Keratinocyte (primary cell): ENCODE results near the gene MTFMT. TPM values are rescaled to one million over a fixed set of nuclear protein-coding genes. Genes with fewer than 3 reads are reported as not detected.
"Not testable (repeated sequence)": the region's sequence is repeated elsewhere in the genome, so short reads cannot be mapped to it uniquely, and the experiment has no call there.

ENCODE experiments used
- DNase-seq: peaks from one replicate; pipeline ENCODE4 v3.0.0-alpha.2; 2011; ENCODE audit warnings: low read depth, missing footprints, low spot score
- FAIRE-seq: peaks from 2 replicates; lab custom pipeline; 2011; peaks lifted over from hg19 to GRCh38; lab: Jason Lieb, UNC
- H2AFZ ChIP-seq: 2 replicates; pipeline ENCODE4 v1.6.0; 2012; ENCODE audit warnings: low read length, control low read depth, inconsistent platforms; ENCODE audit not compliant: control insufficient read depth
- H3K27ac ChIP-seq: 2 replicates; pipeline ENCODE4 v1.5.1; 2011; ENCODE audit warnings: low read length; ENCODE audit not compliant: control insufficient read depth, insufficient read depth
- H3K27me3 ChIP-seq: 3 replicates; pipeline ENCODE4 v1.6.0; 2011; ENCODE audit warnings: low read length; ENCODE audit not compliant: control insufficient read depth, insufficient read depth; ENCODE audit errors: extremely low read depth
- H3K36me3 ChIP-seq, 2 experiments: 2 replicates in 1 of 2; 3 replicates in 1 of 2; pipeline ENCODE4 v1.5.1; 2011; ENCODE audit warnings: low read length in 2 of 2, mild to moderate bottlenecking in 1 of 2; ENCODE audit not compliant: control insufficient read depth in 2 of 2, insufficient read depth in 2 of 2; ENCODE audit errors: extremely low read depth in 1 of 2
- H3K4me1 ChIP-seq: 3 replicates; pipeline ENCODE4 v1.5.1; 2011; ENCODE audit warnings: low read length; ENCODE audit not compliant: control insufficient read depth, insufficient read depth; ENCODE audit errors: extremely low read depth
- H3K4me2 ChIP-seq: 3 replicates; pipeline ENCODE4 v1.6.0; 2011; ENCODE audit warnings: low read depth, low read length; ENCODE audit not compliant: control insufficient read depth, insufficient read depth; ENCODE audit errors: extremely low read depth
- H3K4me3 ChIP-seq, 3 experiments: fragments of 200-600 bp in 1 of 3; sonication (generic) in 1 of 3; 2 replicates in 2 of 3; 3 replicates in 1 of 3; pipeline ENCODE4 v1.5.1; 2011 to 2016; ENCODE audit warnings: low read length in 3 of 3, mild to moderate bottlenecking in 3 of 3, control low read depth in 2 of 3, inconsistent platforms in 1 of 3, low read depth in 1 of 3, mixed read lengths in 1 of 3, mixed run types in 1 of 3, moderate library complexity in 1 of 3; ENCODE audit not compliant: control insufficient read depth in 2 of 3, insufficient read depth in 2 of 3; ENCODE audit errors: extremely low read depth in 1 of 3
- H3K79me2 ChIP-seq: 2 replicates; pipeline ENCODE4 v1.6.0; 2012; ENCODE audit warnings: low read length; ENCODE audit not compliant: control insufficient read depth, insufficient read depth
- H3K9ac ChIP-seq: 3 replicates; pipeline ENCODE4 v1.6.0; 2011; ENCODE audit warnings: low read length; ENCODE audit not compliant: control insufficient read depth, insufficient read depth; ENCODE audit errors: extremely low read depth
- H3K9me1 ChIP-seq: 3 replicates; pipeline ENCODE4 v1.6.0; 2011; ENCODE audit warnings: low read length; ENCODE audit not compliant: control insufficient read depth, insufficient read depth; ENCODE audit errors: extremely low read depth
- H3K9me3 ChIP-seq: 2 replicates; pipeline ENCODE4 v1.5.1; 2012; ENCODE audit warnings: low read depth, low read length; ENCODE audit not compliant: control insufficient read depth
- H4K20me1 ChIP-seq: 3 replicates; pipeline ENCODE4 v1.6.0; 2011; ENCODE audit warnings: low read length; ENCODE audit not compliant: control insufficient read depth, insufficient read depth; ENCODE audit errors: extremely low read depth
- CTCF ChIP-seq, 3 experiments: IDR thresholded peaks in 1 of 3; conservative IDR thresholded peaks in 1 of 3; optimal IDR thresholded peaks in 1 of 3; 2 replicates in 2 of 3; 3 replicates in 1 of 3; pipeline versions ENCODE3 to v1.5.1; 2011; ENCODE audit warnings: low read length in 3 of 3, mild to moderate bottlenecking in 3 of 3, moderate library complexity in 2 of 3, control low read depth in 1 of 3, inconsistent platforms in 1 of 3; ENCODE audit not compliant: insufficient read depth in 2 of 3; ENCODE audit errors: extremely low read depth in 1 of 3
- EZH2 ChIP-seq: IDR thresholded peaks from one replicate; pipeline ENCODE4 v1.6.1; 2012; ENCODE audit warnings: inconsistent platforms, mild to moderate bottlenecking, low read length, moderate library complexity
- dilution Hi-C: fragments of 300-500 bp; cut with MboI; formaldehyde crosslinking; loops from one replicate; pipeline ENCODE4 v1.7.0; 2020; ENCODE audit warnings: low sequenced_read_pairs; ENCODE audit not compliant: extremely low pct_ligation_motif_present
- polyA plus RNA-seq, 5 experiments: library from polyadenylated mRNA; depleted of rRNA in 3 of 5; stranded (reverse) in 3 of 5; stranded (forward) in 1 of 5; unstranded in 1 of 5; fragments of >200 nt; gene quantifications; 1 replicate in 1 of 5; 2 replicates in 3 of 5; 3 replicates in 1 of 5; pipeline versions ENCODE4 v1.2.1 to v1.2.3, GENCODE V29; 2011 to 2012; ENCODE audit warnings: missing spikeins in 2 of 5, low read depth in 1 of 5, low replicate concordance in 1 of 5

The MTFMT gene
- polyA plus RNA-seq, 1 donor (not counting 4 experiments of a cell fraction or from before 2014, with no cell fraction given): 21.0 TPM

DNA sequence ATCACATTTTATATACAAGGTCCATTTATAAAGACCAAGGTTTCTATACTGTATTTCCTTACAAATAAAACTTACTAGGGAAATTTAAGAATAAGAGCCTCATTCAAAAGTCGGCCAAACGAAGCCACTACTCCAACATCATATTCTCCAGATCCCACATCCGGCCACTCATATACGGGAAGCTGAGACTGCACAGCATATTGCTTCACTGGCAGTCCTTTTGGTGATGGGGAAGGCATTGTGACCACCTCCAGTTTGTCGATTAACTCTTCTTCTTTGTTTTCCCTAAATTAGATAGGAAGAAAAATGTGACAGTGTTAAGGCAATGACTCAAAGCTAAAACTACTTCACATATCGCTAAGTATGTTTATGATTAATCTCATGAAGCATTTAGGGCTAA lies 2.7 kb downstream of the MTFMT start:
- Histone ChIP-seq H3K36me3 (peaks cover 5 to 14% of the 10 kb centered on the region in 2 experiments), H4K20me1 (no peaks in the 10 kb centered on the region), H3K79me2 (peaks cover 11% of the 10 kb centered on the region), H2AFZ (no peak overlapping the region), H3K27me3 (no peaks in the 10 kb centered on the region), H3K27ac (no peak overlapping the region), H3K4me2 (no peak overlapping the region), H3K9ac (no peak overlapping the region), H3K9me1 (no peaks in the 10 kb centered on the region), H3K4me1 (peaks cover 14% of the 10 kb centered on the region), H3K4me3 (no peak overlapping the region), H3K9me3 (no peaks in the 10 kb centered on the region)
- TF ChIP-seq CTCF (optimal IDR thresholded peaks at IDR 0.05 in 1 of 3, IDR thresholded peaks at IDR 0.05 in 1 of 3, conservative IDR thresholded peaks at IDR 0.05 in 1 of 3; ENCODE audit: extremely low read depth in 1 of 3, insufficient read depth in 2 of 3, low read length in 3 of 3): no peak
- no peak for TF ChIP-seq EZH2
- FAIRE-seq (no peak), DNase-seq (no peak)
- dilution Hi-C loops: no loop called here

- Histone ChIP-seq H3K4me2 (no peak overlapping the region), H4K20me1 (no peaks in the 10 kb centered on the region), H3K27ac (no peak overlapping the region), H3K9me1 (no peaks in the 10 kb centered on the region), H3K79me2 (no peaks in the 10 kb centered on the region), H2AFZ (no peak overlapping the region), H3K36me3 (peaks cover 14 to 15% of the 10 kb centered on the region in 2 experiments), H3K27me3 (no peaks in the 10 kb centered on the region), H3K9me3 (no peaks in the 10 kb centered on the region), H3K4me1 (peaks cover 8% of the 10 kb centered on the region), H3K4me3 (no peak overlapping the region), H3K9ac (no peak overlapping the region)
- DNase-seq: no peak
- dilution Hi-C loops: no loop called here
- FAIRE-seq: no peak
- TF ChIP-seq EZH2: no peak
Measured at GRCh38 chr15:65021488-65021887, 8.0 kb downstream of the MTFMT start.

DNA sequence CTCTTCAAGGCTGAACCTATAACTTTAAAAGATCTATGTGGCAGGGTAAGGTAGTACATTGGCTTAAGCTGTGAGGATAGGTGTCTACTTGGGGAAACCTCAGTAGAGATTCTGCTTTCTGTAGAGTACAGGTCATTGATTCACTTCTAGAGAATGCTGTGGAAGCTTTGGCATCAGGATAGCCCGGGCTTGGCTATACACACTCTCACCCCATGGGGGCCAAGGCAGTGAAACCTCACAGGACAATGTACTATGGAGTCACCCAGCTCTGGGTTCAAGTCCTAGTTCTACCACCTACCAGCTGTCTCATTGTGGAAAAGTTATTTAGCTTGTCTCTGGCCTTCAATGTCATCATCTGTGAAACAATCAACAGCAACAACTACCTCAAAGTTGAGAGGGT lies 9.0 kb downstream of the MTFMT start:
- Histone ChIP-seq H3K36me3 (peaks cover 11 to 20% of the 10 kb centered on the region in 2 experiments), H4K20me1 (no peaks in the 10 kb centered on the region), H3K9me3 (no peaks in the 10 kb centered on the region), H3K79me2 (no peaks in the 10 kb centered on the region), H3K27me3 (no peaks in the 10 kb centered on the region), H3K9me1 (no peaks in the 10 kb centered on the region), H3K4me3 (no peak overlapping the region), H3K27ac (no peak overlapping the region), H3K4me1 (peaks cover 7% of the 10 kb centered on the region), H2AFZ (no peak overlapping the region), H3K4me2 (no peak overlapping the region), H3K9ac (no peak overlapping the region)
- dilution Hi-C loops: no loop called here
- no peak for FAIRE-seq
- TF ChIP-seq EZH2: no peak
- DNase-seq: no peak

GRCh38 chr15:65011198-65011597 lies 18.2 kb downstream of the MTFMT start:
- H3K79me2 ChIP-seq, H3K27ac ChIP-seq, dilution Hi-C loops, H3K4me2 ChIP-seq, H3K4me1 ChIP-seq, H2AFZ ChIP-seq, H3K9me1 ChIP-seq, FAIRE-seq, H3K9ac ChIP-seq, H3K9me3 ChIP-seq, H4K20me1 ChIP-seq, DNase-seq, H3K27me3 ChIP-seq, H3K4me3 ChIP-seq: not testable (repeated sequence)
- peaks cover 12 to 15% of the 10 kb centered on the region in 2 experiments for H3K36me3 ChIP-seq
